ENCODE results near the gene CREBRF. TPM values are rescaled to one million over a fixed set of nuclear protein-coding genes. Genes with fewer than 3 reads are reported as not detected.

Gene CREBRF
- total RNA-seq, 2 experiments from 2014 or later = 10.2 to 11.3 TPM

- H3K36me3 Mint-ChIP-seq (ENCODE audit: low read depth) = no peaks in the 10 kb centered on the region
- POLR2A ChIA-PET = no interaction called here
- intact Hi-C loops (cut with DNase I, micrococcal nuclease) = loop anchor here in 1 of 2 experiments (1.0 kb wide), 1 partner anchor 209 kb away; no protein-coding TSS in a partner anchor
- CTCF ChIA-PET = interaction anchor here (0.6 to 1.2 kb wide), 3 partner anchors 9 to 257 kb away, joined by 3 to 4 read pairs (median 3); no protein-coding TSS in a partner anchor
- H3K4me1 Mint-ChIP-seq = no peaks in the 10 kb centered on the region
- no peaks in the 10 kb centered on the region for H3K9me3 Mint-ChIP-seq (ENCODE audit: low read depth)
- H3K27ac Mint-ChIP-seq = no peak overlapping the region
- ATAC-seq (peak; percentile 74), DNase-seq (peak; percentile 44)
- H3K4me3 Mint-ChIP-seq = no peak overlapping the region
- H3K27me3 Mint-ChIP-seq = no peaks in the 10 kb centered on the region
Measured at GRCh38 chr5:173187054-173187743, 131.0 kb downstream of the CREBRF start.

GRCh38 chr5:173188280-173188679 lies 132.1 kb downstream of the CREBRF start:
- H3K27me3 Mint-ChIP-seq = no peaks in the 10 kb centered on the region
- no peaks in the 10 kb centered on the region for H3K9me3 Mint-ChIP-seq (ENCODE audit: low read depth)
- no peak for ATAC-seq
- intact Hi-C loops (cut with DNase I, micrococcal nuclease) = no loop called here
- no peak overlapping the region for H3K27ac Mint-ChIP-seq
- CTCF ChIA-PET = no interaction called here
- H3K4me1 Mint-ChIP-seq = no peaks in the 10 kb centered on the region
- H3K36me3 Mint-ChIP-seq (ENCODE audit: low read depth) = no peaks in the 10 kb centered on the region
- H3K4me3 Mint-ChIP-seq = no peak overlapping the region
- POLR2A ChIA-PET = no interaction called here
- DNase-seq = no peak

Other genes with a start within 250 kb of the CREBRF start
- gene ERGIC1, start 222.1 kb upstream of the CREBRF start, total RNA-seq = 10 to 100 TPM; 40.3 to 50.0 TPM
- 10 to 100 TPM; 62.8 to 72.6 TPM for gene RPL26L1, start 96.9 kb upstream of the CREBRF start, total RNA-seq
- gene ATP6V0E1, start 72.6 kb upstream of the CREBRF start, total RNA-seq = 100 to 1,000 TPM; 102 to 109 TPM
- 10 to 100 TPM; 24.2 to 26.8 TPM for gene BNIP1, start 88.2 kb downstream of the CREBRF start, total RNA-seq
- gene NKX2-5, start 178.9 kb downstream of the CREBRF start, total RNA-seq = under 1 TPM; 0.09 to 0.21 TPM